Glutamatergic neuron (in vitro differentiated cells): ENCODE results near the gene LRRFIP2. TPM values are rescaled to one million over a fixed set of nuclear protein-coding genes. Genes with fewer than 3 reads are reported as not detected.
"Not testable (repeated sequence)": the region's sequence is repeated elsewhere in the genome, so short reads cannot be mapped to it uniquely, and the experiment has no call there.

Source experiments
- DNase-seq: peaks from one replicate; pipeline ENCODE4 v3.0.0; 2022
- H3K27ac Mint-ChIP-seq: one replicate; pipeline ENCODE4 v1.8.0; 2020; ENCODE audit warnings: mild to moderate bottlenecking, mixed read lengths, inconsistent platforms; ENCODE audit not compliant: unreplicated experiment
- H3K27me3 Mint-ChIP-seq: one replicate; pipeline ENCODE4 v1.8.0; 2020; ENCODE audit warnings: mild to moderate bottlenecking, moderate library complexity, mixed read lengths, inconsistent platforms; ENCODE audit not compliant: unreplicated experiment
- H3K36me3 Mint-ChIP-seq: one replicate; pipeline ENCODE4 v1.8.0; 2020; ENCODE audit warnings: mild to moderate bottlenecking, mixed read lengths, inconsistent platforms; ENCODE audit not compliant: unreplicated experiment
- H3K4me1 Mint-ChIP-seq: one replicate; pipeline ENCODE4 v1.8.0; 2020; ENCODE audit warnings: mild to moderate bottlenecking, low read depth, mixed read lengths, inconsistent platforms; ENCODE audit not compliant: unreplicated experiment
- H3K4me3 Mint-ChIP-seq: one replicate; pipeline ENCODE4 v1.8.0; 2020; ENCODE audit warnings: mild to moderate bottlenecking, mixed read lengths, inconsistent platforms; ENCODE audit not compliant: unreplicated experiment
- H3K9me3 Mint-ChIP-seq: one replicate; pipeline ENCODE4 v1.8.0; 2020; ENCODE audit warnings: mild to moderate bottlenecking, moderate library complexity, mixed read lengths, inconsistent platforms; ENCODE audit not compliant: unreplicated experiment
- CTCF ChIP-seq: fragments of 200-600 bp; sonication (generic); IDR thresholded peaks from one replicate; pipeline ENCODE4 v1.5.0; 2021; ENCODE audit not compliant: partially characterized antibody, unreplicated experiment
- total RNA-seq: library from RNA; stranded (reverse); fragmentation: NEBNext Ultra II Directional; extraction: Animal tissue kit (Norgen Biotek cat#: 25700); gene quantifications from one replicate; pipeline ENCODE4 v1.2.1, GENCODE V29; 2021; ENCODE audit not compliant: unreplicated experiment

Gene LRRFIP2
- total RNA-seq, 1 donor from 2014 or later, result 45.3 TPM

- no peak overlapping the region for H3K27ac Mint-ChIP-seq
- no peak for DNase-seq
- no peaks in the 10 kb centered on the region for H3K27me3 Mint-ChIP-seq
- H3K9me3 Mint-ChIP-seq, result no peaks in the 10 kb centered on the region
- peaks cover 4% of the 10 kb centered on the region for H3K4me1 Mint-ChIP-seq
- no peak overlapping the region for H3K4me3 Mint-ChIP-seq
- H3K36me3 Mint-ChIP-seq, result no peaks in the 10 kb centered on the region
- no peak for TF ChIP-seq CTCF
Measured at GRCh38 chr3:37210230-37210629, 35.8 kb upstream of the LRRFIP2 start.

DNA sequence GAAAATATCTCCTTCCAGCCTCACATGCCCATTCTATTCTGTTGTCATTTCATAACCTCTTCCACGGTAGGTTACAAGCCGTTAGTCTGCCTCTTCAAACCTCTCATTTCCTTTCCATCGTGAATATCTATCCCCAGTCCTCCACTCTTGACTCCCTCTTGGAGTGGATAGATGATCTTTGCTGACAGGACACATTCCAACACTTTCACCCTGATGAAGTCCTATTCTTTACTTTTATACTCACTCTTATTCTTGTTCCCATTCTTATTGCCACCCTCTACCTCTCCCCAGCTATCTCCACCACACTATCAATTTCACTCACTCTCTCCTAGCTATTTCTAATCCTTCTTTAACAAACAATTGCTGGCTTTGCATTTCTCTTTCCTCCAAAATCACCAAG is 34.2 kb upstream of the LRRFIP2 start:
- DNase-seq, H3K27ac Mint-ChIP-seq, H3K4me3 Mint-ChIP-seq, H3K4me1 Mint-ChIP-seq, H3K27me3 Mint-ChIP-seq, H3K36me3 Mint-ChIP-seq, H3K9me3 Mint-ChIP-seq: not testable (repeated sequence)

DNA sequence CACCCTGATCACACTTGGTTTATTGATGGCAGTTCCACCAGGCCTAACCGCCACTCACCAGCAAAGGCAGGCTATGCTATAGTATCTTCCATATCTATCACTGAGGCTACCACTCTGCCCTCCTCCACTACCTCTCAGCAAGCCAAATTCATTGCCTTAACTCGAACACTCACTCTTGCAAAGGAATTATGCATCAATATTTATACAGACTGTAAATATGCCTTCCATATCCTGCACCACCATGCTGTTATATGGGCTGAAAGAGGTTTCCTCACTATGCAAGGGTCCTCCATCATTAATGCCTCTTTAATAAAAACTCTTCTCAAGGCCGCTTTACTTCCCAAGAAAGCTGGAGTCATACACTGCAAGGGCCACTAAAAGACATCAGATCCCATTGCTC is 33.6 kb upstream of the LRRFIP2 start:
- not testable (repeated sequence) for H3K27ac Mint-ChIP-seq, H3K27me3 Mint-ChIP-seq, H3K9me3 Mint-ChIP-seq, H3K36me3 Mint-ChIP-seq, DNase-seq, H3K4me1 Mint-ChIP-seq, H3K4me3 Mint-ChIP-seq

DNA sequence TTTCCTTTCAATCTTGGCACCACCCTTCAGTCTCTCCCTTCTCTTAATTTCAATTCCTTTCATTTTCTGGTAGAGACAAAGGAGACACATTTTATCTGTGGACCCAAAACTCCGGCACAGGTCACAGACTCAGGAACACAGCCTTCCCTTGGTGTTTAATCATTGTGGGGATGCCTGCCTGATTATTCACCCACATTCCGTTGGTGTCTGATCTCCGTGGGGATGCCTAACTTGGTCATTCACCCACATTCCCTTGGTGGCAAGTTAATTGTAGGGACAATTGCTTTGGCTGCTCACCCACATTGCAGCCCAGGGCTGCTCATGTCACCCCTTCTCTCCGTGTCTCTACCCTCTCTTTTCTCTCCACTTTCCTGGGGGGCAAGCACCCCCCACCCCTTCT is 31.7 kb upstream of the LRRFIP2 start:
- H3K36me3 Mint-ChIP-seq, H3K27me3 Mint-ChIP-seq, H3K4me1 Mint-ChIP-seq, H3K9me3 Mint-ChIP-seq, DNase-seq, H3K4me3 Mint-ChIP-seq, H3K27ac Mint-ChIP-seq: not testable (repeated sequence)

GRCh38 chr3:37204314-37204713 is 29.9 kb upstream of the LRRFIP2 start:
- no peak overlapping the region for H3K27ac Mint-ChIP-seq
- H3K4me1 Mint-ChIP-seq, result no peaks in the 10 kb centered on the region
- H3K4me3 Mint-ChIP-seq, result no peak overlapping the region
- no peaks in the 10 kb centered on the region for H3K27me3 Mint-ChIP-seq
- TF ChIP-seq CTCF, result no peak
- H3K9me3 Mint-ChIP-seq, result no peaks in the 10 kb centered on the region
- no peak for DNase-seq
- peaks cover 3% of the 10 kb centered on the region for H3K36me3 Mint-ChIP-seq

DNA sequence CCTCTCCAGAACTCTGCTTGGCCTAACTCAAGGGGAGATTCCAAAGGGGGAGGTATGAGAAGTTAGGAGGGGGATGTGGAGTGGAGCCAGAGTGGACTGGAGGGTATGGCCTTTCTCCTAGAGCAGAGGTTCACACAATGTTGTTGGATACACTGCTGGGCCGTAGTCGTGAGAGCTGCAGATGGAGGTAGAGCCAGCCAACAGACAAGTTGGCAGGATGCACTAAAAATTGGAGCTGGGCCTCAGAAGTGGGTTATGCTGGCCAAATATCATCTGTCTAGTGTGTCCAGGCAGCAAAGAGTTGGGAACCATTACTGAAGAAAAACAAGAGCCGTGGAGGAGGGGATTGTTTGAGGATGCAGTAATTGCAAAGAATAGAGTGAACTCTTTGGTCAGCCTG is 27.7 kb upstream of the LRRFIP2 start:
- H3K36me3 Mint-ChIP-seq, result peaks cover 3% of the 10 kb centered on the region
- no peak overlapping the region for H3K27ac Mint-ChIP-seq
- H3K4me3 Mint-ChIP-seq, result no peak overlapping the region
- peaks cover 11% of the 10 kb centered on the region for H3K4me1 Mint-ChIP-seq
- no peak for DNase-seq
- H3K27me3 Mint-ChIP-seq, result no peaks in the 10 kb centered on the region
- TF ChIP-seq CTCF, result no peak
- H3K9me3 Mint-ChIP-seq, result peaks cover 2% of the 10 kb centered on the region

DNA sequence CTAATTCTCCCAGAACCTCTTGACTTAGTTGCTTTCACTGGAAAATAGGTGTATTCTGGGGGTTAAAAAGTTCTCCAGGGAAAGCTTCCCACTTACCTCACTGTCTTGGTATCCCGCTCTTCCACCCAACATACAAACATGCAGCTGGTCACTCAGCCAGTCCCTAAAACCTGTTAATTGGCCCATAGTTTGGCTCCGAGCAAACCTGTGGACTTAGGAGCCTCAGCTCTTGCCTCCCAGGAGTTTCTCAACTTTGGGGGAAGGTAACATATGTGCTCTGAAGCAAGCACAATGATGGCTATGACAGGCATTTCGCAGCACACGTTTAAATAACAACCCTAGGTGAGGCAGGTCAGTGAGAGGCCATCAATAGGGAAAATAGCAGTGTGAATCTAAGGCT is 25.8 kb upstream of the LRRFIP2 start:
- H3K27me3 Mint-ChIP-seq, result no peaks in the 10 kb centered on the region
- H3K36me3 Mint-ChIP-seq, result peaks cover 9% of the 10 kb centered on the region
- H3K4me3 Mint-ChIP-seq, result no peak overlapping the region
- no peak for TF ChIP-seq CTCF
- peaks cover 2% of the 10 kb centered on the region for H3K9me3 Mint-ChIP-seq
- DNase-seq, result no peak
- peaks cover 11% of the 10 kb centered on the region for H3K4me1 Mint-ChIP-seq
- no peak overlapping the region for H3K27ac Mint-ChIP-seq
